ENCODE results near the gene PCMTD2. TPM values are rescaled to one million over a fixed set of nuclear protein-coding genes. Genes with fewer than 3 reads are reported as not detected.

PCMTD2 gene
- total RNA-seq, 1 donor from 2014 or later = 94.6 TPM

DNA sequence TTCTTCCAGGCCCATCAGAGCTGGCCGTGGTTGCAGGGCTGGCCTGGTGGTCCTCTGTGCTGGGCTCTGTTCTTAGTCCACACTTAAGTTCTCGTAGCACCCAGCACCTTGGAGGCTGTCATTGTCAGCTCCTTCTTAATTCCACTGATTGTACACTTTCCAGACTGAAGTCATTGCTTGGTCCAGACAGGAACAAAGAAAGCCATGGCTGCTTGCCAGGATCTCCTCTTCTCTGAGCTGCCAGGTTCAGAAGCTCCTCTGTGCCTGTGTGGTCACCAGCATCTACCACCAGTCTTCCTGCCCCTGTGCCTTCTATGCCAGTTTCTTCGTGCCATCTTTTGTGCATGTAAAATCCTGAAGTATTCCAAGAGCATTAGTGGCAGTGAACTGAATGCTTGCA, 39.5 kb upstream of the PCMTD2 start:
- Mint-ChIP-seq H3K27ac (ENCODE audit: unreplicated experiment) (no peak overlapping the region), H3K36me3 (ENCODE audit: unreplicated experiment) (no peaks in the 10 kb centered on the region), H3K4me3 (ENCODE audit: unreplicated experiment) (no peak overlapping the region), H3K9me3 (ENCODE audit: unreplicated experiment) (no peaks in the 10 kb centered on the region), H3K27me3 (ENCODE audit: unreplicated experiment) (peaks cover 38% of the 10 kb centered on the region), H3K4me1 (ENCODE audit: unreplicated experiment) (no peaks in the 10 kb centered on the region)
- DNase-seq (ENCODE audit: extremely low spot score, unreplicated experiment) = no peak
- TF ChIP-seq, protein P1, sequence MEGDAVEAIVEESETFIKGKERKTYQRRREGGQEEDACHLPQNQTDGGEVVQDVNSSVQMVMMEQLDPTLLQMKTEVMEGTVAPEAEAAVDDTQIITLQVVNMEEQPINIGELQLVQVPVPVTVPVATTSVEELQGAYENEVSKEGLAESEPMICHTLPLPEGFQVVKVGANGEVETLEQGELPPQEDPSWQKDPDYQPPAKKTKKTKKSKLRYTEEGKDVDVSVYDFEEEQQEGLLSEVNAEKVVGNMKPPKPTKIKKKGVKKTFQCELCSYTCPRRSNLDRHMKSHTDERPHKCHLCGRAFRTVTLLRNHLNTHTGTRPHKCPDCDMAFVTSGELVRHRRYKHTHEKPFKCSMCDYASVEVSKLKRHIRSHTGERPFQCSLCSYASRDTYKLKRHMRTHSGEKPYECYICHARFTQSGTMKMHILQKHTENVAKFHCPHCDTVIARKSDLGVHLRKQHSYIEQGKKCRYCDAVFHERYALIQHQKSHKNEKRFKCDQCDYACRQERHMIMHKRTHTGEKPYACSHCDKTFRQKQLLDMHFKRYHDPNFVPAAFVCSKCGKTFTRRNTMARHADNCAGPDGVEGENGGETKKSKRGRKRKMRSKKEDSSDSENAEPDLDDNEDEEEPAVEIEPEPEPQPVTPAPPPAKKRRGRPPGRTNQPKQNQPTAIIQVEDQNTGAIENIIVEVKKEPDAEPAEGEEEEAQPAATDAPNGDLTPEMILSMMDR (IDR thresholded peaks at IDR 0.05) = no peak

DNA sequence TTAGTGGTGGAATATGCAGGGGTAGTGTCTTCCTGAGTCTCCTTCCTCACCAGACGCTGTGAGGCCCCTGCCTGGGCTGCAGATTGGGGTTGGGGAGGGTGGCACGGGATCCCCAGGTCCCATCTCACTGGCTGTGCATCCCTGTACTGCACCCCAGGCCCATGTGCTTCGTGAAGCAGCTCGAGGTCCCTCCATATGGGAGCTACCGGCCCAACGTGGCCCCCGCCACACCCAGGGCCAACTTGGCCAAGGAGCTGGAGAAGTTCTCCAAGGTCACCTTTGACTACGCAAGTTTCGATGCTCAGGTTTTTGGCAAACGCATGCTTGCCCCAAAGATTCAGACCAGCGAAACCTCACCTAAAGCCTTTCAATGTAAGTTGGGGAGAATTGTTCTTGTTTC, 38.6 kb upstream of the PCMTD2 start:
- H3K9me3 Mint-ChIP-seq (ENCODE audit: unreplicated experiment) = no peaks in the 10 kb centered on the region
- no peak overlapping the region for H3K4me3 Mint-ChIP-seq (ENCODE audit: unreplicated experiment)
- TF ChIP-seq, protein P1 (IDR thresholded peaks at IDR 0.05) = no peak
- H3K4me1 Mint-ChIP-seq (ENCODE audit: unreplicated experiment) = no peaks in the 10 kb centered on the region
- DNase-seq (ENCODE audit: extremely low spot score, unreplicated experiment) = no peak
- peaks cover 35% of the 10 kb centered on the region for H3K27me3 Mint-ChIP-seq (ENCODE audit: unreplicated experiment)
- no peaks in the 10 kb centered on the region for H3K36me3 Mint-ChIP-seq (ENCODE audit: unreplicated experiment)
- no peak overlapping the region for H3K27ac Mint-ChIP-seq (ENCODE audit: unreplicated experiment)

DNA sequence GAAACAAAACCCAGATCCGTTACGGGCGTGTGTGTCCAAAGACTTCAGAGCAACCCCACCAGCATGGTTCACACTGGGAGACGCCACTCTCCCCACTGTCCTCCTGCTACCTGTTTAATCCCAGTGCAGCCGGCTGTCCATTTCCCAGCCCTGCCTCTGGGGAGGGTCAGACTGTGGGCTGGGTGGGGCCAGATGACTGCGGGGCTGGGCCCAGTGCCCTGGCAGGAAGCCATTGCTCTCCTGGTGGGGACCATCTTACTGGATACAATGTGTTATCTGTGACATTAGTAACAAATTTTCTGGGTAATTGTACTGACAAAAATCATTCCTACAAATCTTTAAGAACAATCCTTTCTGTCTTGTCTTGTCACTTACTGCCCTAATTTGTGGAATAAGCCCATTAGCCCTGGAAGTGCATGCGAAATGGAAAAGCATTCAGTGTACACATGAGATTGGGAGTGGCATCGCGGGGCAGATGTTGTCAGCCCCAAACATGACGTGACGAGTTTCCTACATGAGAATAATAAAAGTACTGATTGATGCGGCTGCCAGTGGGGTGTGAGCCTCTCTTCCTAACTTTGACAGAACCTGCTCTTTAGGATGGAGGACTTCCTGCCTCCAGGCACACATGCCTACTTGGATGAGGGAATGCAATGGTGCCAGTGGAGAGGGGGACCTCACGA, 37.9 kb upstream of the PCMTD2 start:
- Mint-ChIP-seq H3K27ac (ENCODE audit: unreplicated experiment) (no peak overlapping the region), H3K9me3 (ENCODE audit: unreplicated experiment) (no peaks in the 10 kb centered on the region), H3K36me3 (ENCODE audit: unreplicated experiment) (no peaks in the 10 kb centered on the region), H3K4me3 (ENCODE audit: unreplicated experiment) (no peak overlapping the region), H3K27me3 (ENCODE audit: unreplicated experiment) (peaks cover 35% of the 10 kb centered on the region), H3K4me1 (ENCODE audit: unreplicated experiment) (no peaks in the 10 kb centered on the region)
- TF ChIP-seq, protein P1 (IDR thresholded peaks at IDR 0.05) = no peak
- no peak for DNase-seq (ENCODE audit: extremely low spot score, unreplicated experiment)

DNA sequence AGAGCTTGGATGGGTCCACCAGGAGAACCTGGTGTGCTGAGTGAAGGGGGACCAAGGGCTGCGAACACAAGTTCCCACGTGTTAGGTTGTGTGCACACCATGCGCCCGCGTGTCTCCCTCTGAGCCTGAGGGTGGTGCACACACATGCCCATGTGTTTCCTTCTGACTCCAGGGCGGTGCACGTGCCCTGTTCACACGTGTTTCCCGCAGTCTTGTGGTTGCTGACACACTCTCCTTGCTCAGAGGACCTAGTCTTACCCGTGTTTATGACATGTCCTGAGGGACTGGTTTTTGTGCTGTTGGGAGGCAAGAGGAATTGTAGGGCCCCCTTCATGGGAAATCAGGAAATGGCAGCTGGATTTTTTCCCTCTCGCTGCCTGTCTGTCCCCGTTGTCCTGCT, 36.3 kb upstream of the PCMTD2 start:
- H3K27me3 Mint-ChIP-seq (ENCODE audit: unreplicated experiment) = peaks cover 25% of the 10 kb centered on the region
- TF ChIP-seq, protein P1 (IDR thresholded peaks at IDR 0.05) = no peak
- H3K9me3 Mint-ChIP-seq (ENCODE audit: unreplicated experiment) = no peaks in the 10 kb centered on the region
- H3K36me3 Mint-ChIP-seq (ENCODE audit: unreplicated experiment) = no peaks in the 10 kb centered on the region
- no peak for DNase-seq (ENCODE audit: extremely low spot score, unreplicated experiment)
- H3K4me3 Mint-ChIP-seq (ENCODE audit: unreplicated experiment) = no peak overlapping the region
- peaks cover 10% of the 10 kb centered on the region for H3K4me1 Mint-ChIP-seq (ENCODE audit: unreplicated experiment)
- H3K27ac Mint-ChIP-seq (ENCODE audit: unreplicated experiment) = no peak overlapping the region

DNA sequence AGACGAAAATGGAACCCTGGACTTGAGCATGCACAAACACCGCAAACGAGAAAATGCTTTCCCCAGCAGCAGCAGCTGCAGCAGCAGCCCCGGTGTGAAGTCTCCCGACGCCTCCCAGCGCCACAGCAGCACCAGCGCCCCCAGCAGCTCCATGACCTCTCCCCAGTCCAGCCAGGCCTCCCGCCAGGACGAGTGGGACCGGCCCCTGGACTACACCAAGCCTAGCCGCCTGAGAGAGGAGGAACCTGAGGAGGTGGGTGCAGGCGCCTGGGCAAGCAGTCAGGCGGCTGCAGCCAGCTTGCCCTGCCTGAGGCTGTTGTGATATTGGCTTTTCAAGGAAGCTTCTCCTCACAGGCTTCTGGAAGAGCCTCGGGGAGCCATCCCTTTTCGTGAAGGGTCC, 35.8 kb upstream of the PCMTD2 start:
- TF ChIP-seq, protein P1 (IDR thresholded peaks at IDR 0.05) = no peak
- no peak for DNase-seq (ENCODE audit: extremely low spot score, unreplicated experiment)
- no peak overlapping the region for H3K27ac Mint-ChIP-seq (ENCODE audit: unreplicated experiment)
- no peak overlapping the region for H3K4me3 Mint-ChIP-seq (ENCODE audit: unreplicated experiment)
- H3K4me1 Mint-ChIP-seq (ENCODE audit: unreplicated experiment) = peaks cover 15% of the 10 kb centered on the region
- H3K27me3 Mint-ChIP-seq (ENCODE audit: unreplicated experiment) = peaks cover 20% of the 10 kb centered on the region
- no peaks in the 10 kb centered on the region for H3K36me3 Mint-ChIP-seq (ENCODE audit: unreplicated experiment)
- H3K9me3 Mint-ChIP-seq (ENCODE audit: unreplicated experiment) = no peaks in the 10 kb centered on the region

Measured in osteocyte (in vitro differentiated cells).